GM21576 (cell line): Measurements from ENCODE around the gene KRTAP2-3.
"Not testable (repeated sequence)": the region's sequence is repeated elsewhere in the genome, so short reads cannot be mapped to it uniquely, and the experiment has no call there.

Experiments used
- ATAC-seq: cut with Tn5 transposase; IDR thresholded peaks from one replicate; pipeline ENCODE4 v1.9.1; 2021; ENCODE audit warnings: mild to moderate bottlenecking, moderate library complexity; ENCODE audit not compliant: unreplicated experiment

KRTAP2-3 gene

DNA sequence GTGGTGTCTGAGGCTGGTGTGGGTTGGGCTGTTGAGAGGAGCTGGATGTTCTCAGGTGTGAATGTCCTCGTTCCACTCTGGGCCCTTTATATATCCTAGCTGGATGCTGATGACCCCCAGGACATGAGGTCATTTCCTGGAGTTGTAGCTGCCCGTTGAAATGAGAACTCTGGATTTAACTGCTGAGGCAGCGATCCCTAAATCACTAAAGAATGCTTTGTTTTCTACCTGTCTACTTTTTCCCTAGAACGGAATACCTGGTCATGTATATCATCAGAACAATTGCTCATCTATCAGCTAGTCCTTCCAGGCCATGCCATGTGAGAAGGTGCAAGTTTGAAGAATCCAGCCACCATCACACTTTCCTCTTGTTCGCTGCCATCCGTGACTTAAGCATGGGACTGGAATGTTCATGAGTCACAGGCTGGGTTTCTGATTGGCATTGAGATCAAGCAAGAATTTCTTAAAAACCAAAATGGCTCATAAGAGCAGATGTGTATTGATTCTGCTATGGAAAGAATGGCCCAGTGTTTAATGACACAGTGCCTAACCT lies at the start of gene KRTAP2-3:
Gene KRTAP2-3 (minus strand): TSS at position 63 of the 553 bp plus-strand sequence. CDS start 64 bp downstream, outside the sequence.
- ATAC-seq, result no peak

- ATAC-seq, result not testable (repeated sequence)
Measured at GRCh38 chr17:41108728-41109386, 48.9 kb upstream of the KRTAP2-3 start.

DNA sequence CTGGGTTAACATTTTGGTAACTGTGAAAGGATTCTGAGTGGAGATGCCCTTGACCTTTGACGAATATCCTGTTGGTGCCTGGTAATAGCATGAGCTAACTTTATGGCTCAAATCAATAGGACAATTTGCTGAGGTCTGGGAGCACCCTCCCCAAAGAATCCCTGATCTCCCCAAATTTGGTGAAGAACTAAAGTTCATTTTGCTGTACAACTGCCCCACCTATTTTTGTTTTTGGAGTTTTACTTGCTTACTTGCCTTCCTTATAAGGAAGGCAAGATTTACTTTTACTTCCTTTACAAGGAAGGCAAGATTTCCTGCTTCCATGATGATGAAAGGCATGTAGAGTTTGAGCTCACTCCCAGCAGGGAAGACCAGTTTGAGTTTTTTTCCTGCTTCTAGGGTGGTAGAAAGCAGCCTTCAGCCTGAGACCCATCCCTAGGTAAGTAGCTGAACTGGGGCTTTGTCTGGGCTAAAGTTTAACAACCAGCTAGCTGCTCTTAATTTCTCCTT lies 48.1 kb upstream of the KRTAP2-3 start:
- ATAC-seq, result no peak

GRCh38 chr17:41105347-41105746 lies 45.4 kb upstream of the KRTAP2-3 start, which contains the start of gene KRTAP4-9:
Gene KRTAP4-9 (plus strand): TSS chr17:41105389. CDS start chr17:41105389, 0 bp downstream.
- not testable (repeated sequence) for ATAC-seq

DNA sequence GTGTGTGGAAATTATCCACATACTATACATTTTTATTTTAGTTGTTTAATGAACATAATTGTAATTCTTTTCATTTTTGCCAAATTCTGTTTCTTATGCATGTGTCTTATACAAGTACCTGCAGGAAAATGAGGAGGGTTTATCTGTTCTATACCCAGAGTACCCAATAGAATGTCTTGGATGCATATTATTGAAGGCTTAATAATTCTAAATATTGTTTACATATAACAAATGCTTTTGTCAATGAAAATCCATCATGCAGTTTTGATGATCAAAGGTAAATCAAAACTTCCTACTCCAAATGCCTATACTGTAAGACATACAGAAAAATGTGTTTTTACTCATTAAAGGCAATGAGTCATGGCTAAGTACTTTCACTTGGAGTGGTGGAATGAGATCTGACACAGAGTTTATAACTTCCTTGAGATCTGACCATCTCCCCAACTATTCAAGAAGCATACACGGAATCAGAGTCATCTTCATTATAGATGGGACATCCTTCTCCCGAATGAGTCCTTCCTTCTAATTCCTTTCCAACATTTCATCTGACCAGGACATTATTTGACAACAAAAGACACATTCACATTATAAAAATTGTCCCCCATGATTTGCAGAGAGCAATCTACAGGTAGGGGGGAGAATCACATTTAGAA lies 44.6 kb upstream of the KRTAP2-3 start:
- ATAC-seq, result not testable (repeated sequence)

GRCh38 chr17:41103896-41104295 lies 44.0 kb upstream of the KRTAP2-3 start:
- no peak for ATAC-seq

GRCh38 chr17:41101586-41102259 lies 41.8 kb upstream of the KRTAP2-3 start, which contains the start of gene KRTAP4-16:
Gene KRTAP4-16 (minus strand): TSS chr17:41102209. CDS start chr17:41102209, 0 bp downstream.
- no peak for ATAC-seq

DNA sequence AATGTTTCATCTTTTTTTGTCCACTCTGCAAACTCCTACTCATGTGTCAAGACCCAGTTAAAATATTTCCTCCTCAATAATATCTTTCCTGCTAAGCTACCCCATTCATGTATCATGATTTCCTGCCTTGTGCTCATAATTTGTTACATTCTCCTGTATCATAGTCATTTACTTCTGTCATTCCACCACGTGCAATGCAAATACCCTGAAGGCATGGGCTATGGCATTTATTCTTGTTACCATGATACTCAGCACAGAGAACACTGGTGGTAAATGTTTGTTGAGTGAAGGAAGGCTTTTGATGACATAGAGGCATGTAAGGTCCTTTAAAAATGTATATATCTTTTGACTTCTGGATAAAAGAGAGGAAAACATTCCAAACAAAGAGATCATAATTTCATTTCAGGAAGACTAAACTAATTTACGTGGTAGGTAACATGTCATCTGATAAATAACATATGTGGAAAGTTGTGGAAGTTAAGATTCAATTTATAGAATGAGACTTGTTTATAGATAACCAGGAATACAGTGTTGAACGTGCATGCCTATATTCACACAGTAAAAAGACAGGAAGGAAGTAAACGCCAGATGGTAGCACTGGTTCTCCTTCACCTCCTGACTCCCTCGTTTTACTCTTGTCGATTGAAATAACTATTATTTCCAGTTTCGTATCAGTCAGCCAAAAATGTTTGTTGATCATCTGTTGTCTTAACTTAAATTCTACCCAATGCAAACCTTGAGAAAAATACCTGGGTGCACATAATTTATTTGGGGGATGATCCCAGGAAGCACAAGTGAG lies 40.0 kb upstream of the KRTAP2-3 start:
- not testable (repeated sequence) for ATAC-seq

GRCh38 chr17:41098481-41098880 lies 38.6 kb upstream of the KRTAP2-3 start:
- no peak for ATAC-seq

GRCh38 chr17:41098042-41098441 lies 38.1 kb upstream of the KRTAP2-3 start, which contains the start of gene KRTAP4-8:
Gene KRTAP4-8 (minus strand): TSS chr17:41098142. CDS start chr17:41098084, 58 bp downstream.
- ATAC-seq, result no peak

DNA sequence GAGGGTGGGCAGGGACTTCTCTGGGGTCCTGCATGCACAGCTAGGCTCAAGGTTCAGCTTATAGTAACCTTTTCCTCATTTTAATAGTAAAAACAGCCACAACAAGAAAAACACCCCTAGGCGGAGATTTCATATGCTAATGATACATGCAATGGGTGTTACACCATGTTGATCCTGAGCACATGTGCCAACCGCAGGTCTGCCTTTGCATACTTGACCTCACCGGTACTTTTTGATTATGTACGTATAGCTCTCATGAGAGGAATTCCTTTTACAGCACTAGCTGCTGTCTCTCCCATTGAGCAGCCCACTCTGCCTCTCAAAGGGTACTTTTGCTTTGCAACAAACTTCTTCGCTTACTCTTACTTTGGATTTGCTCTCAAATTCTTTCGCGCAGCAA lies 36.1 kb upstream of the KRTAP2-3 start:
- ATAC-seq, result no peak

DNA sequence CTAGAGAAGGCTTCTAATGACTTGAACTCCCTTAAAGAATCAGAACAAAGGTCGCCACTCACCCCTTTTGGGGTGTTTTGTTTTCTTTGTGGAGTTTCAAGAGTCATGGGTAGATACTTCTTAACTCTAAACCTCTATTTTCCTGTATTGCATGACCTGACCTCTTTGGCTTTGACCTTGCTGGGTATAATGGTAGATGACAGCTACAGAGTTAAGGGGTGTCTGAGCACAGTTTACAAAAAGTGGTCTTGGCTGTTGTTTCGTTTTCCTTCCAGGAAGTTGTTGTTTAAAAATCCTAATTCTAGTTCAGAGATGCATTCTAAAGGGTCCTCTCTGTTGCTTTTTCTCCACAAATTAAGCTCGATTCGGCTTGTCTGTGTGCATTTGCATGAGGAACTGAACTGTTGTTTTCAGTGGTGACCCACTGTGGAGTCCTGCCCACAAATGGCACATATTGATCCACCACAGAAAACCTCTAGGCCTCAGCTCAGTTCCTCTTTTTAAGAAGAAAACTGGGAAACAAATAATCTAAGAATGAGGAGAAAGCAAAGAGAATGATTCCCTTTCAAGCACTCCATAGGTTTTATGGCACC lies 28.9 kb upstream of the KRTAP2-3 start:
- not testable (repeated sequence) for ATAC-seq

GRCh38 chr17:41084100-41084856 lies 24.4 kb upstream of the KRTAP2-3 start, which contains the start of gene KRTAP4-7:
Gene KRTAP4-7 (plus strand): TSS chr17:41084150. CDS start chr17:41084207, 57 bp downstream.
- ATAC-seq, result not testable (repeated sequence)

- ATAC-seq, result not testable (repeated sequence)
Measured at GRCh38 chr17:41083427-41083826, 23.5 kb upstream of the KRTAP2-3 start.

GRCh38 chr17:41082626-41083025 lies 22.7 kb upstream of the KRTAP2-3 start:
- no peak for ATAC-seq

DNA sequence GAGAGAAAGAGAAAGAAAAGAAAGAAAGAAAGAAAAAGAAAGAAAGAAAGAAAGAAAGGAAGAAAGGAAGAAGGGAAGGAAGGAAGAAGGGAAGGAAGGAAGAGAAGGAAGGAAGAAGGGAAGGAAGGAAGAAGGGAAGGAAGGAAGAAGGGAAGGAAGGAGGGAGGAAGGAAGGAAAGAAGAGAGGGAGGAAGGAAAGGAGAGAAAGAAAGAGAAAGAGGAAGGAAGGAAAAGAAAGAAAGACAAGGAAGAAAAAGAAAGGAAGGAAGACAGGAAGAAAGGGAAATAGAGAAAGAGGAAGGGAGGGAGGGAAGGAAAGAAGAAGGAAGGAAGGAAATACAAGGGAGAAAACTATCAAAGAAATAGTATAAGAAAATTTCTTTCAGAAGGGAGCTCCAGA lies 16.9 kb upstream of the KRTAP2-3 start:
- no peak for ATAC-seq

- no peak for ATAC-seq
Measured at GRCh38 chr17:41073676-41074075, 13.8 kb upstream of the KRTAP2-3 start.

- no peak for ATAC-seq
Measured at GRCh38 chr17:41071606-41072360, 11.9 kb upstream of the KRTAP2-3 start.
